NCI-H2227 (cell line): ENCODE results near the gene TAPT1.
"Not testable (repeated sequence)": the region's sequence is repeated elsewhere in the genome, so short reads cannot be mapped to it uniquely, and the experiment has no call there.

Experiments
- DNase-seq: peaks from one replicate; lab custom pipeline; 2025; ENCODE audit not compliant: unreplicated experiment; lab: John Stamatoyannopoulos, UW

Gene TAPT1

GRCh38 chr4:16225863-16226815 is at the start of gene TAPT1:
Gene TAPT1, minus strand, starts transcription at chr4:16226471. Its CDS starts 14 bp downstream, at chr4:16226457.
- peak; percentile 79 for DNase-seq

GRCh38 chr4:16271411-16271810 is 45.1 kb upstream of the TAPT1 start:
- DNase-seq = no peak

DNA sequence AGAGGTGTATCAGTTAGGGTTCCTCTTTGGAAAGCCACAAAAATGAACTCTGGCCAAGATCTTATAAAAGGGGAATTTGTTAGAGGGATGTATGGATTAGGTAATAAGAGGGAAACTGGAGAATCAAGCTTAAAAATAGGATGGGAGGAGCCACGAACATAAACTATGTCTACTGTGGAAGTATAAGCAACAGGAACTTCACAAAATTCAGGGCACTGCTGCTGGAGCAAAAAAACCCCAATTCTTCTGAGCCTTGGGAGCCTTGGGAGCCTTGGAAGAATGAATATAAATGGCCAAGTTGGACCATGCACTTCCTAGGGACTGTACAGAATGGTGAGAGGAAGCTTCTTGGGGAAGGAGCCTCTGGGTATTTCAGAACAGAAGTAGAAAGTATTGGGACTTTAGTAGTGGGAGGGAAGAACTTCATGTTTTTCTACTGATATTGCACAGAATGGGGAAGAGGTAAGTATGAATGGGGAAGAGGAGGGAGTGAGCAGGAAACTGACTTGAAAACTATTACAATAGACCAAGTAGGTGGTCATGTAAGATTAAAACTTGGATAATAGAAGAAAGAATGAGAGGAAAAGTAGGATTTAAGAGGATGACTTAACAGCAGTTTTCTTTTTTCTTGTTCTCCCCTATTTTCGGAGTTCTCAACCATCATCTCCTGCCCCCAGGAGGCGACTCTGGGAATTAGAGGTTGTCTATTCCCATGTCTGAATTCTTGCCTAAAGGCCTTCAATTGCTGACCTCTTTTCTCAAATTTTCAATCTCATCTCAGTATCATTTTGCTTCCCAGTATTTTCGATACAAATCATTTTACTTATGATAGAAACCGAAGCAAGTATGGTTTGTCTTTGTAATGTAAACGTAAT is 44.4 kb upstream of the TAPT1 start:
- no peak for DNase-seq

GRCh38 chr4:16269742-16270453 is 43.6 kb upstream of the TAPT1 start:
- not testable (repeated sequence) for DNase-seq

GRCh38 chr4:16269240-16269639 is 43.0 kb upstream of the TAPT1 start:
- no peak for DNase-seq

DNA sequence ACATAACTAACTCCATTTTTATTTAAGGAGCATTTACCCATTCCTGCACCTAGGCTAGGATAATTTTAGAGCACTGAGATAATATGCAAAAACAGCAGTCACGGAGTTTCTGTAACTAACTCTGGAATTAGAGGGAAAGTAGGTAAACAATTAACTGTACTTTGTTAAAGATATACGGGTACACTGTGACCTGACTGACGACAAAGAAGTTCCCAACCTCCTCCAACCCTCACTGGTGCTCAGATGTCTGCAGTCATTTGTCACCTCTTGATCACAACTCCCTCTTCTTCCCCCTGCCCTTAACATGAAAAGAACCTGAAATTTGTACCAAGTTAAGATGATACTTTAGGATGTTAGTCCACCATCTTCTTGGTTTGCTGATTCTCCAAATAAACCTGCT is 42.0 kb upstream of the TAPT1 start:
- DNase-seq = no peak

DNA sequence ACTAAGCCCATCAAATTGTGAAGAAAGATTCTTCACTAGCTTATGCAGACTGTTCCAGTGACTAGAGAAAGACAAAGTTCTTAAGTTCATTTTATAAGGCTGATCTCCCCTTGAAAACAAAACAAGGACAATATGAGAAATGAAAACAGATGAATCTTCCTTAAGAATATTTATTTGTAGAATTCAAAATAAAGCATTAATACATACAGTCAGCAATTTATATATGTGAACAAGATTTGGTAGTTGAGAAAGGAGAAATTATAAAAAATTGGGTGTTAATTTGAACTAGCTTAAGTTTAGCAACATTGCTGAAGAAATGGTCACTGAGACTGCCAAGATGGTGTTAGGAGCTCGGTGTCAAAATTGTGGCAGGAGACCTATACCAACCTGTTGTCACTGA is 41.4 kb upstream of the TAPT1 start:
- DNase-seq = no peak

- no peak for DNase-seq
Measured at GRCh38 chr4:16265820-16266219, 39.5 kb upstream of the TAPT1 start.

GRCh38 chr4:16264798-16265197 is 38.5 kb upstream of the TAPT1 start:
- DNase-seq = peak; percentile 8

DNA sequence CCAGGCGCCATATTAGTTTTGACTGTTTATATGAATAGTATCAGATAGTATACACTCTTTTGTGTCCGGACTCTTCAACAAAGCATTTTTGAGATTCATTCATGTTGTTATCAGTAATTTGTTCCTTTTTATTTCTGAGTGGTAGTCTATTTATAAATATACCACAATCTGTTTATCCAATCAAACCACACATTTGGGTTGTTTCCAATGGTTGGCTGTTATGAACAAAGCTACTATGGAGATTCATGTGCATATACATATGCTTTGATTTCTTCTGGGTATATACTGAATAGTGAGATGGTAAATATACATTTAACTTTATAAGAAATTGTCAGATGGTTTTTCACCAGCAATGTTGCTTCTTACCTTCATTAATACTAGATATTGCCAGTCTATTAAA is 36.8 kb upstream of the TAPT1 start:
- DNase-seq = no peak

DNA sequence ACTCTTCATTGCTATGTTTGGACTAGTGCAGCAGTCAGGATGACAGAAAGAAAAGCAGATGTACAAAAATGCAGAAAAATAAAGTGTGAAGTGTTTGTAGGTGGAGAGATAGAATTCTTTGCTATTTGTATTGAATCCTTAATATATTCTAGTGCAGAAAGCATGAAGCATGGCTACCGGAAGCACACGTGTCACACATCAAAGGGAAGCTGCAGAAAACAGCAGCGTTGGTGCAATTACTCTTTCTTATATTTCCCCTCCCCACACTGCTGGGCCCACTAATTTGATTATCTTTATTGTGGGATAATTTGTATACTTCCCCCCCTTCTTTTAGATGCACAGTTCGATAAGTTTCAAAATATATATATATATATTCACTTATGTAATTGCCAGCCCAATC is 35.9 kb upstream of the TAPT1 start:
- no peak for DNase-seq

GRCh38 chr4:16261313-16261878 is 35.1 kb upstream of the TAPT1 start:
- DNase-seq = no peak

GRCh38 chr4:16259889-16260246 is 33.6 kb upstream of the TAPT1 start:
- DNase-seq = no peak

- no peak for DNase-seq
Measured at GRCh38 chr4:16259241-16259888, 33.1 kb upstream of the TAPT1 start.

DNA sequence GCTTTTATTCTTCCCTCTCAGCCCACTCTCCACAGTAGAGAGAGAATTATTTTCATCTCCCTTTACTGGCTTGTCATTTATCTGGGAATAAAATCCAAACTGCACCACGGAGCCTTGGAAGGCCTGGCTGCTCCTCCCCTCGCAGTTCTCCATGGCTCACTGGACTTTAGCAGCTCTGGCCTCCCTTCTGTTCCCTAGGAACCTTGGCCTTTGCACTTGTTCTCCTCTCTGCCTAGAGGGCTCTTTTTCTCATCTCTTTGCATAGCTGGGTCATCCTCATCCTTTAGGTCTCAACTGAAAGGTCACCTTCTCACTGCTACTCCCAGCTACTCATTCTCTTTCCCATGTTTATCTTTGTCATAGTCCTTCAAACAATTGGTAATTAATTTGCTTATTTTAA is 31.3 kb upstream of the TAPT1 start:
- DNase-seq = no peak

GRCh38 chr4:16256343-16256742 is 30.1 kb upstream of the TAPT1 start:
- no peak for DNase-seq

DNA sequence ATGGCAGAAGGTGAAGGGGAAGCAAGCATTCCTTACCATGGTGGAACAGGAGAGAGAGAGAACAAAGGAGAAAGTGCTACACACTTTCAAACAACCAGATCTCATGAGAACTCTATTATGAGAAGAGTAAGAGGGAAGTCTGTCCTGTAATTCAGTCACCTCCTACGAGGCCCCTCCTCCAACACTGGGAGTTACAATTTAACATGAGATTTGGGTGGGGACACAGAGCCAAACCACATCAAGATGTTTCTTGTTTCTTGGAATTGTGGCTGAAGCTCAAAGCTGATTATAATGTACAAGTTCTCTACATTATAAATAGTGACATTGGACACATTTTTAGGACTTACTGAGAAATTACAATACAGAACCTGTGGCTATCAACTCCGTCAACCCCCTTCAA is 29.5 kb upstream of the TAPT1 start:
- no peak for DNase-seq

DNA sequence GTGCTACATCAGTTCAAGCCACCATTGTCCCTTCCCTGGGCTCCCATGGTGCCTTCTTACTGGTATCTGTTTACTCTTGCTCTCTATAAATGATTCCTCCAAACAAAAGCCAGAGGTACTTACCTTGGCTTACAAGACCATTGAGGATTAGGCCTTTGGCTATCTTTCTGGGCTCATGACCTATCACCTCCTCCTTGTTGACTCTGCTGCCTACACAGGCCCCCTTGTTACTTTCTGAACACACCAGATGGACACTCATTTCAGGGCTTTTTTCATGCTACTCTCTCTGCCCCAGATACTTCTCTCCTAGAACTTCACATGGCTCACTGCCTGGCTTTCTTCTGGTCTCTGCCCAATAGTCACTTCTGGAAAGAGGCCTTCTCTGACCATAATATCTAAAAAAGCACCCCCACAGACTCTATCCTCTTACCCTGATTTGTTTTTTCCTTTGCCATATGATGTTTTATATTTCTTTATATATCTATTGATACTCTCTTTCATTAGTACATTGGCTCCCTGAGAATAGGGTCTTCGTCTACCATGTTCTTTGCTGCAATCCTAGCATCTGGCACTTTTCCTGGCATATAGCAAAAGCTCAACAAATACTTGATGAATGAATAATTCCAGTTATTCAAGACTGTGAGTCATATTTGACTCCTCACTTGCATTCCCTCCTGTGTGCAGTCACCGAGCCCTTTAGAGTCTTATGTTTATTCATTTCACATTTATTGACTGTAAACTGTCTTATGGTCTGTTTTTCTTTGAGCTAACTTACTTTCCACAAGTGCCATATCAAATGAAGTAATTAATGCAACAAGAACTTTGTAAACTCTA is 27.1 kb upstream of the TAPT1 start:
- DNase-seq = no peak

- DNase-seq = no peak
Measured at GRCh38 chr4:16250661-16251365, 24.5 kb upstream of the TAPT1 start.
